IPS-15b (cell line): ENCODE measurements around the gene PTGIR.
"Not testable (repeated sequence)": the region's sequence is repeated elsewhere in the genome, so short reads cannot be mapped to it uniquely, and the experiment has no call there.

Source experiments
- H3K27me3 ChIP-seq: one replicate; pipeline ENCODE4 v1.6.1; 2013; ENCODE audit warnings: low read length; ENCODE audit not compliant: control insufficient read depth, insufficient read depth
- H3K36me3 ChIP-seq: one replicate; pipeline ENCODE4 v1.6.1; 2013; ENCODE audit warnings: low read length; ENCODE audit not compliant: control insufficient read depth, insufficient read depth
- H3K4me1 ChIP-seq: one replicate; pipeline ENCODE4 v1.6.1; 2013; ENCODE audit warnings: mild to moderate bottlenecking, low read length; ENCODE audit not compliant: control insufficient read depth, insufficient read depth
- H3K4me3 ChIP-seq: one replicate; pipeline ENCODE4 v1.5.1; 2013; ENCODE audit warnings: low read depth, low read length
- H3K9ac ChIP-seq: one replicate; pipeline ENCODE4 v1.6.1; 2013; ENCODE audit warnings: low read depth, mild to moderate bottlenecking, low read length
- H3K9me3 ChIP-seq: one replicate; pipeline ENCODE4 v1.6.1; 2013; ENCODE audit warnings: mild to moderate bottlenecking, low read length; ENCODE audit not compliant: control insufficient read depth, insufficient read depth

Gene PTGIR

GRCh38 chr19:46634656-46635218, 9.8 kb upstream of the PTGIR start:
- H3K9me3 ChIP-seq, result no peaks in the 10 kb centered on the region
- peaks cover 51% of the 10 kb centered on the region for H3K27me3 ChIP-seq
- H3K9ac ChIP-seq, result no peak overlapping the region
- H3K4me3 ChIP-seq, result peak overlapping the region; percentile 61
- H3K4me1 ChIP-seq, result peaks cover 17% of the 10 kb centered on the region
- H3K36me3 ChIP-seq, result no peaks in the 10 kb centered on the region

GRCh38 chr19:46634045-46634655, 9.3 kb upstream of the PTGIR start:
- Histone ChIP-seq H3K9ac (no peak overlapping the region), H3K4me1 (peaks cover 17% of the 10 kb centered on the region), H3K27me3 (peaks cover 51% of the 10 kb centered on the region), H3K36me3 (no peaks in the 10 kb centered on the region), H3K9me3 (no peaks in the 10 kb centered on the region), H3K4me3 (peak overlapping the region; percentile 61)

GRCh38 chr19:46633130-46633529, 8.2 kb upstream of the PTGIR start:
- no peak overlapping the region for H3K4me3 ChIP-seq
- no peaks in the 10 kb centered on the region for H3K36me3 ChIP-seq
- H3K9me3 ChIP-seq, result no peaks in the 10 kb centered on the region
- H3K4me1 ChIP-seq, result peaks cover 15% of the 10 kb centered on the region
- H3K27me3 ChIP-seq, result peaks cover 48% of the 10 kb centered on the region
- no peak overlapping the region for H3K9ac ChIP-seq

GRCh38 chr19:46631481-46631880, 6.6 kb upstream of the PTGIR start:
- Histone ChIP-seq H3K27me3 (peaks cover 32% of the 10 kb centered on the region), H3K36me3 (no peaks in the 10 kb centered on the region), H3K4me3 (no peak overlapping the region), H3K9ac (no peak overlapping the region), H3K4me1 (peaks cover 13% of the 10 kb centered on the region), H3K9me3 (no peaks in the 10 kb centered on the region)

GRCh38 chr19:46630586-46631205, 5.8 kb upstream of the PTGIR start:
- Histone ChIP-seq H3K4me3 (no peak overlapping the region), H3K9ac (no peak overlapping the region), H3K4me1 (peaks cover 11% of the 10 kb centered on the region), H3K27me3 (peaks cover 25% of the 10 kb centered on the region), H3K36me3 (no peaks in the 10 kb centered on the region), H3K9me3 (no peaks in the 10 kb centered on the region)

- H3K4me3 ChIP-seq, result no peak overlapping the region
- H3K4me1 ChIP-seq, result peaks cover 11% of the 10 kb centered on the region
- peaks cover 19% of the 10 kb centered on the region for H3K27me3 ChIP-seq
- H3K9me3 ChIP-seq, result no peaks in the 10 kb centered on the region
- H3K9ac ChIP-seq, result no peak overlapping the region
- no peaks in the 10 kb centered on the region for H3K36me3 ChIP-seq
Observed at GRCh38 chr19:46629546-46630025, 4.7 kb upstream of the PTGIR start.

- peaks cover 19% of the 10 kb centered on the region for H3K27me3 ChIP-seq
Observed at GRCh38 chr19:46628970-46629369, 4.1 kb upstream of the PTGIR start.

GRCh38 chr19:46626446-46626845, 1.6 kb upstream of the PTGIR start:
- no peak overlapping the region for H3K4me3 ChIP-seq
- H3K9me3 ChIP-seq, result no peaks in the 10 kb centered on the region
- peaks cover 6% of the 10 kb centered on the region for H3K4me1 ChIP-seq
- no peak overlapping the region for H3K9ac ChIP-seq
- no peaks in the 10 kb centered on the region for H3K36me3 ChIP-seq
- H3K27me3 ChIP-seq, result no peaks in the 10 kb centered on the region

More at GRCh38 chr19:46628970-46629369, 4.1 kb upstream of the PTGIR start:
- not testable (repeated sequence) for H3K4me3 ChIP-seq, H3K9ac ChIP-seq, H3K9me3 ChIP-seq, H3K36me3 ChIP-seq
- H3K4me1 ChIP-seq, result peaks cover 11% of the 10 kb centered on the region

GRCh38 chr19:46625731-46626130, 842 bp upstream of the PTGIR start:
- H3K36me3 ChIP-seq, result no peaks in the 10 kb centered on the region
- H3K9ac ChIP-seq, result no peak overlapping the region
- no peak overlapping the region for H3K4me3 ChIP-seq
- H3K4me1 ChIP-seq, result peaks cover 3% of the 10 kb centered on the region
- H3K9me3 ChIP-seq, result no peaks in the 10 kb centered on the region
- no peaks in the 10 kb centered on the region for H3K27me3 ChIP-seq

GRCh38 chr19:46623915-46624502, 880 bp downstream of the PTGIR start:
- Histone ChIP-seq H3K4me3 (no peak overlapping the region), H3K9me3 (no peaks in the 10 kb centered on the region), H3K36me3 (no peaks in the 10 kb centered on the region), H3K4me1 (no peaks in the 10 kb centered on the region), H3K27me3 (no peaks in the 10 kb centered on the region), H3K9ac (no peak overlapping the region)

- Histone ChIP-seq H3K4me3 (no peak overlapping the region), H3K27me3 (no peaks in the 10 kb centered on the region), H3K9ac (no peak overlapping the region), H3K4me1 (no peaks in the 10 kb centered on the region), H3K36me3 (no peaks in the 10 kb centered on the region), H3K9me3 (no peaks in the 10 kb centered on the region)
Observed at GRCh38 chr19:46622118-46622446, 2.8 kb downstream of the PTGIR start.
